ENCODE data around the gene NSUN5.
"Not testable (repeated sequence)": the region's sequence is repeated elsewhere in the genome, so short reads cannot be mapped to it uniquely, and the experiment has no call there.

The NSUN5 gene

DNA sequence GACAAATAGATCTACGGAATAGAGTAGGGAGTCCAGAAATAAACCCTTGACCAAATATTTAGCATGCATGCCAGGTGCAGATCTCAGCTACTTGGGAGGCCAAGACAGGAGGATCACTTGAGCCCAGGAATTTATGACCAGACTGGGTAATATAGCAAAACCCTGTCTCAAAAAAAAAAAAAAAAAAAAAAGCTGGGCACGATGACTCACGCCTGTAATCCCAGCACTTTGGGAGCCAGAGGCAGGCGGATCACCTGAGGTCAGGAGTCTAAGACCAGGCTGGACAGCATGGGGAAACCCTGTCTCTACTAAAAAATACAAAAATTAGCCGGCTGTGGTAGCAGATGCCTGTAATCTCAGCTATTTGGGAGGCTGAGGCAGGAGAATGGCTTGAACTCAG is 31.4 kb downstream of the NSUN5 start:
- not testable (repeated sequence) for DNase-seq (ENCODE audit: low read depth)

GRCh38 chr7:73267813-73268212 is 40.8 kb downstream of the NSUN5 start:
- not testable (repeated sequence) for DNase-seq (ENCODE audit: low read depth)

DNA sequence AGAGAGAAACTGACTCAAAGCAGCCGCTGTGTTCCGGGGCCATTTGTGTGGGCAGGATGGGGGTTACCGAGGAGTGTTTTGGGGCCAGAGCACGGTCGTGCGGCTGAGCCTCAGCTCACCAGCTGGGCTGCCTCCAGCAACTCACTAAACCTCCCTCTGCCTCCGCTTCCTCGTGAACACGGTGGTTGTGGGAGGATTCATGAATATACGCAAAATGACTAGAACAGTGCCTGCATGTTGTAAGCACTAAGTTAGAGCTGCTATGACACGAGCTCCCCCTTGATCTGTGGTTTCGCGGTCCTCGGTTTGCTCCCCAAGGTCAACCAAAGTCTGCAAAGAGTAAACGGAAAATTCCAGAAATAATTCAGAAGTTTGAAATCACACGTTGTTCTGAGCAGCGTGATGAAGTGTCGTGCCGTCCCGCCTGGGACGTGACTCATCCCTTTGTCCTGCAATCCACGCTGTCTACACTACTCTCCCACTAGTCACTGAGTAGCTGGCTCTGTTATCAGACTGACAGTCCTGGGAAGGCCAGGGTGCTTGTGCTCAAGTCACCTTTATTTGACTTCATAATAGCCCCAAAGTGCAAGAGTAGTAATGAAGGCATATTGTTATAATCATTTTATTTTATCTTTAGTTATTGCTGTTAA is 41.8 kb downstream of the NSUN5 start:
- not testable (repeated sequence) for DNase-seq (ENCODE audit: low read depth)

- not testable (repeated sequence) for DNase-seq (ENCODE audit: low read depth)
Observed at GRCh38 chr7:73262416-73262815, 46.2 kb downstream of the NSUN5 start.
